Karpas-422 (cell line): ENCODE data around the gene MAPK7. TPM values are rescaled to one million over a fixed set of nuclear protein-coding genes. Genes with fewer than 3 reads are reported as not detected.

Experiments used
- DNase-seq: peaks from one replicate; pipeline ENCODE4 v3.0.0-alpha.2; 2015
- H2AFZ ChIP-seq: fragments of 200-600 bp; sonication (generic); 2 replicates; pipeline ENCODE4 v1.6.1; 2014; ENCODE audit warnings: antibody characterized with exemption, low read length, mixed read lengths
- H3K27ac ChIP-seq: fragments of 200-600 bp; sonication (generic); 2 replicates; pipeline ENCODE4 v1.5.1; 2014; ENCODE audit warnings: mild to moderate bottlenecking, low read length, moderate library complexity
- H3K27me3 ChIP-seq: fragments of 200-600 bp; sonication (generic); 2 replicates; pipeline ENCODE4 v1.6.1; 2014; ENCODE audit warnings: low read length, mixed read lengths
- H3K36me3 ChIP-seq: fragments of 200-600 bp; sonication (generic); 2 replicates; pipeline ENCODE4 v1.6.1; 2014; ENCODE audit warnings: low read length, mixed read lengths; ENCODE audit not compliant: insufficient read depth
- H3K4me1 ChIP-seq: fragments of 200-600 bp; sonication (generic); 2 replicates; pipeline ENCODE4 v1.6.1; 2014; ENCODE audit warnings: mild to moderate bottlenecking, low read length, mixed read lengths
- H3K4me2 ChIP-seq: fragments of 200-600 bp; sonication (generic); 2 replicates; pipeline ENCODE4 v1.6.1; 2014; ENCODE audit warnings: low read length, low read depth, mild to moderate bottlenecking; ENCODE audit not compliant: poor library complexity, severe bottlenecking
- H3K4me3 ChIP-seq: fragments of 200-600 bp; sonication (generic); 2 replicates; pipeline ENCODE4 v1.5.1; 2014; ENCODE audit warnings: mild to moderate bottlenecking, antibody characterized with exemption, low read length, mixed read lengths
- H3K79me2 ChIP-seq: fragments of 200-600 bp; sonication (generic); 2 replicates; pipeline ENCODE4 v1.6.1; 2014; ENCODE audit warnings: mild to moderate bottlenecking, low read length, mixed read lengths
- H3K9ac ChIP-seq: fragments of 200-600 bp; sonication (generic); 2 replicates; pipeline ENCODE4 v1.6.0; 2014; ENCODE audit warnings: low read length
- H3K9me2 ChIP-seq: fragments of 200-600 bp; sonication (generic), shearing (Covaris generic); replicated peaks from 2 replicates; pipeline ENCODE4 v1.6.0; 2014; ENCODE audit warnings: mild to moderate bottlenecking, low read length, moderate library complexity; ENCODE audit not compliant: insufficient read depth
- H3K9me3 ChIP-seq: fragments of 300-700, 200-600 bp; sonication (generic); 2 replicates; pipeline ENCODE4 v1.6.1; 2014; ENCODE audit warnings: low read length, mixed read lengths
- H4K20me1 ChIP-seq: fragments of 200-600 bp; sonication (generic); 2 replicates; pipeline ENCODE4 v1.6.1; 2014; ENCODE audit warnings: mild to moderate bottlenecking, antibody characterized with exemption, low read length, low read depth; ENCODE audit not compliant: insufficient read depth
- total RNA-seq: library from RNA; depleted of rRNA; stranded (reverse); fragments of >200 nt; shearing (Covaris generic); gene quantifications from 2 replicates; pipeline ENCODE4 v1.2.3, GENCODE V29; 2014; ENCODE audit warnings: low replicate concordance

The MAPK7 gene
- total RNA-seq, 1 experiment from 2014 or later, result 4.1 TPM

DNA sequence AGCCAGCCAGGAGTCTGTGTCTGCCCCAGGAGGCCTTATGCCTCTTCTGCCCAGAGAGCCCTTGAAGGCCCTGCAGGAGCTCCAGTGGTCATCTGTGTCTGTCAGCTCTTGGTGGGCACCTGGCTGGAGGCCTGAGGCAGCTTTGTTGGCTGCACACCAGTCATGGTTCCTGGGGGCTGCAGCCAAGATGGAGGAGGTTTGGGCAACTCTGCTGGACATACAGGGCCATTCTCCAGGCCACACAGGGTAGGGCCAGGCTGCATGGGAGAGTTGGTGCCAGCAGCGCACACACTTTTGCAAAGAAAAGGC is 45.2 kb upstream of the MAPK7 start:
- H3K9me3 ChIP-seq, result no peaks in the 10 kb centered on the region
- H3K36me3 ChIP-seq, result no peaks in the 10 kb centered on the region
- DNase-seq, result no peak
- no peaks in the 10 kb centered on the region for H3K4me1 ChIP-seq
- no peak overlapping the region for H3K4me2 ChIP-seq
- no peak overlapping the region for H2AFZ ChIP-seq
- H3K9ac ChIP-seq, result no peak overlapping the region
- H3K27ac ChIP-seq, result no peak overlapping the region
- no peak overlapping the region for H3K4me3 ChIP-seq
- H3K79me2 ChIP-seq, result no peaks in the 10 kb centered on the region
- no peaks in the 10 kb centered on the region for H3K9me2 ChIP-seq
- no peaks in the 10 kb centered on the region for H3K27me3 ChIP-seq
- H4K20me1 ChIP-seq, result no peaks in the 10 kb centered on the region

DNA sequence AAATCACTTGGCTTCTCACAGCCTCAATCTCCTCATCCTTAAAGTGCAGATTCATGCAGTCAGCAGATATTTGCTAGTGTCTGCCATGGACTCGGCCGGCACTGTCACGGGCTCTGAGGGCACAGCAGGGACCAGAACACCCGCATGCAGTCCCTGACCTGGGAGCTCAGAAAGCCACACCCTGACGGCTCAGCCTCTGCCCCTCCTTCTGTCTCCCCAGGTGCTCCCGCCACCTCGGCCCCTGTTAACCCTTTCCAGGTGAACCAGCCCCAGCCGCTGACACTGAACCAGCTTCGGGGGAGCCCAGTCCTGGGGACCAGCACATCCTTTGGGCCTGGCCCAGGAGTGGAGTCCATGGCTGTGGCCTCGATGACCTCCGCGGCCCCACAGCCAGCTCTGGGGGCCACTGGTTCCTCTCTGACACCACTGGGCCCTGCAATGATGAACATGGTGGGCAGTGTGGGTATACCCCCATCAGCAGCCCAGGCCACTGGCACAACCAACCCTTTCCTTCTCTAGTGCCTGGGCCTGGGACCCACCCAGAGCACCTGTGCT is 44.5 kb upstream of the MAPK7 start:
- Histone ChIP-seq H4K20me1 (no peaks in the 10 kb centered on the region), H3K4me1 (no peaks in the 10 kb centered on the region), H3K27me3 (no peaks in the 10 kb centered on the region), H3K4me2 (no peak overlapping the region), H2AFZ (no peak overlapping the region), H3K27ac (no peak overlapping the region), H3K36me3 (no peaks in the 10 kb centered on the region), H3K9ac (no peak overlapping the region), H3K4me3 (no peak overlapping the region), H3K79me2 (no peaks in the 10 kb centered on the region), H3K9me2 (no peaks in the 10 kb centered on the region), H3K9me3 (no peaks in the 10 kb centered on the region)
- DNase-seq, result no peak

GRCh38 chr17:19334331-19334730 is 44.0 kb upstream of the MAPK7 start:
- DNase-seq, result no peak
- H3K9ac ChIP-seq, result no peak overlapping the region

GRCh38 chr17:19335951-19336631 is 42.2 kb upstream of the MAPK7 start:
- Histone ChIP-seq H3K4me2 (no peak overlapping the region), H3K4me1 (no peaks in the 10 kb centered on the region), H2AFZ (no peak overlapping the region), H3K9ac (no peak overlapping the region), H3K27me3 (no peaks in the 10 kb centered on the region), H3K27ac (no peak overlapping the region), H3K9me3 (no peaks in the 10 kb centered on the region), H3K9me2 (no peaks in the 10 kb centered on the region), H3K79me2 (no peaks in the 10 kb centered on the region), H3K4me3 (no peak overlapping the region), H4K20me1 (no peaks in the 10 kb centered on the region), H3K36me3 (no peaks in the 10 kb centered on the region)
- DNase-seq, result no peak

More at GRCh38 chr17:19334331-19334730, 44.0 kb upstream of the MAPK7 start:
- no peaks in the 10 kb centered on the region for H3K9me3 ChIP-seq
- no peak overlapping the region for H3K27ac ChIP-seq
- H3K9me2 ChIP-seq, result no peaks in the 10 kb centered on the region
- H3K79me2 ChIP-seq, result no peaks in the 10 kb centered on the region
- no peaks in the 10 kb centered on the region for H4K20me1 ChIP-seq
- H3K4me3 ChIP-seq, result no peak overlapping the region
- no peak overlapping the region for H3K4me2 ChIP-seq
- H3K27me3 ChIP-seq, result no peaks in the 10 kb centered on the region
- H3K4me1 ChIP-seq, result no peaks in the 10 kb centered on the region
- no peak overlapping the region for H2AFZ ChIP-seq
- no peaks in the 10 kb centered on the region for H3K36me3 ChIP-seq

DNA sequence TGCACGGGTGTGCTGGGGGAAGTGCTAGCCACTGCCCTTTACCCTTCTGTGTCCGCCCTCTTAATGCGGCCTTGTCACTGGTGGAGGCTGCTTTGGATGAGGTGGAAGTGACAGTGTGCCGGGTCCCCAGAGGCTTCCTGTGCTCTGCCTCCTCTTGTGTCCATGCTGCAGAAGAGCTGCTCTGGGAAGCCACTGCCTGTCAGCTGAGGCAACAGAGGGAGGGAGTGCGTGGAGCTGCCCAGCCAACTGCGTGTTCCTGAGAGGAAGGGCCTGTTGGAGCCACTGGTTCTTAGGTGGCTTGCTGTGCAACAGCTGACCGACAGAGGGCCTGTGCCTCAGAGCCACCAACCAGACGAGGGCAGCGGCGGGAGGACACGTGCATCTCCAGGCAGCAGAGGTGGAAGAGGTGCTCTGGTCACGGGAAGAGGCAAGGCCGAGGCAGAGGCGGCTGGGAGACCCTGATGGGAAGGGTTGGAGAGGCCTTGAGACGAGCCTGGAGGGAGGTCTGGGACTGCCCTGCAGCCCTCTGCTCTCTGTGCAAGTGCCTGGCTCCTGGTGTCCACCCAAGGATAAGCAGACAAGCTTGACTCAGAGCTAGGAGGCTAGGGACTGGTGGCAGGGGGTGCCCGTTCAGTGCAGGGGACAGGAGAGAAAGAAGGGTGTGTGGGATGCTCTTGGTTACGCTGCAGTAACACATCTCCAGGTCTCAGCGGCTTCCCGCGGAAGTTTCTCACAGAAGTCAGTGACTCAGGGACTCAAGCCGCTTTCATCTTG is 41.2 kb upstream of the MAPK7 start:
- Histone ChIP-seq H3K4me1 (no peaks in the 10 kb centered on the region), H2AFZ (no peak overlapping the region), H3K9ac (no peak overlapping the region), H3K4me2 (no peak overlapping the region), H3K9me2 (no peaks in the 10 kb centered on the region), H3K79me2 (no peaks in the 10 kb centered on the region), H3K36me3 (no peaks in the 10 kb centered on the region), H3K4me3 (no peak overlapping the region), H3K9me3 (no peaks in the 10 kb centered on the region), H4K20me1 (no peaks in the 10 kb centered on the region), H3K27ac (no peak overlapping the region), H3K27me3 (no peaks in the 10 kb centered on the region)
- DNase-seq, result no peak

DNA sequence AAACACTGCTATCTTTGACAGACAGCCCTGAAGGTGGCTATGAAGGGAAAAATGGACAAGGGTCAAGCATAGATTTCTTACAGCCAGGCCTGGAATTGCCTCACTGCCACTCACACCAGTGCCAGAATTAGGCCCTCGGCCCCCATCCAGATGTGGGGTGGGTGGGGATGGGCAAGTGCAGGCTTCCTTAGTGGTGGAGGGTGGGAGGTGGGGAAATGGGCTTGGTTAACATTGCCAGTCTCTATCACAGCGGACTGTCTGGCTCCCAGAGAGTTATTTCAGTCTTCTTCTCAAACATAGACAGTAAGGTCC is 40.6 kb upstream of the MAPK7 start:
- H3K9ac ChIP-seq, result no peak overlapping the region
- H3K4me1 ChIP-seq, result no peaks in the 10 kb centered on the region
- no peak overlapping the region for H3K27ac ChIP-seq
- H3K79me2 ChIP-seq, result no peaks in the 10 kb centered on the region
- no peak overlapping the region for H2AFZ ChIP-seq
- no peak overlapping the region for H3K4me2 ChIP-seq
- H3K9me3 ChIP-seq, result no peaks in the 10 kb centered on the region
- no peaks in the 10 kb centered on the region for H3K27me3 ChIP-seq
- H3K4me3 ChIP-seq, result no peak overlapping the region
- no peaks in the 10 kb centered on the region for H4K20me1 ChIP-seq
- no peaks in the 10 kb centered on the region for H3K36me3 ChIP-seq
- H3K9me2 ChIP-seq, result no peaks in the 10 kb centered on the region
- DNase-seq, result no peak

DNA sequence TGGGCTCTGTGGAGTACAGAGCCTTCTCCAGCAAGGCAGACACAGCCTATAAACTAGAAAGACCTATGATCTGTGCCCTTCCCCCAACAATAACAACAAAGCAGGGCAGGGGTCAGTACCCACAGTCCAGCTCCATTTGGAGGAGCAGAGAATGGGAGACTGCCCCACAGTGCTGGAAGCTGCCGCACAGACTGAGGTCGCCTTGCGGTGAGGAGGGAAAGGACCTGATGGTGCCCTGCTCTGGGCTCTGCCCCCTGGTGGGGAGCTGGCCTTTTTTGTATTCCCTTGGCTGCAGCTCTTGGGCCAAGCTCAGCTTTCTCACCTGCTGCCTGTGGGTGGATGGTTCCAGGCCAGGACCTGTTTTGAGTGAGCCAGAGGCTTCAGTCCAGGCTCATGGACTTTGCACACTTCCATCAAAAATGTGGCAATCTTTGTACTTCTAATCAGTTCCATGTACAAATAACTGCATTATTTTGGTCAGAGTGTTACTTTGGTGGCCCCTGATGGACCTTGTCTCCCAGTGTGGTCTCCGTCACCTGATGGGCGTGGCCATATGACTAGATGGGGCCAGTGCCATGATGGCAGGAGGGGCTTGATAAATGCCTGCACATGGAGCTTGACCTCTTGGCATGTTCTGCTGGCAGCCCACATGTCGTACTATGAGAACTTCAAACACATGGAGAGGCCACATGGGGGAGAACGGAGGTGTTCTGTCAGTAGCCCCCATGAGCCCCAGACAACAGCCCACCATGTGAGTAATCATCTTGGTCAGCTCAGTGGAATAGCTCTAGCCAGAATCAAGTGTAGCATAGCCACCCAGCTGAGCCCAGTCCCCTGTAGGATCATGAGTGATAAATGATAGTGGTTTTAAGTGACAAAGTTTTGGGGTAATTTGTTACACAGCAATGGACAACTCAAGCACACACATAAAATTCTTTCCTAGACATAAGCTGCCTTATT is 40.0 kb upstream of the MAPK7 start:
- Histone ChIP-seq H3K4me1 (no peaks in the 10 kb centered on the region), H2AFZ (no peak overlapping the region), H3K9me3 (no peaks in the 10 kb centered on the region), H3K36me3 (no peaks in the 10 kb centered on the region), H4K20me1 (no peaks in the 10 kb centered on the region), H3K79me2 (no peaks in the 10 kb centered on the region), H3K9ac (no peak overlapping the region), H3K9me2 (no peaks in the 10 kb centered on the region), H3K27me3 (no peaks in the 10 kb centered on the region), H3K4me2 (no peak overlapping the region), H3K4me3 (no peak overlapping the region), H3K27ac (no peak overlapping the region)
- peak; percentile 88 for DNase-seq

- no peak overlapping the region for H3K9ac ChIP-seq
- H3K9me3 ChIP-seq, result no peaks in the 10 kb centered on the region
- no peak overlapping the region for H3K4me2 ChIP-seq
- no peaks in the 10 kb centered on the region for H3K36me3 ChIP-seq
- H2AFZ ChIP-seq, result no peak overlapping the region
- H3K4me3 ChIP-seq, result no peak overlapping the region
- no peaks in the 10 kb centered on the region for H3K27me3 ChIP-seq
- H3K9me2 ChIP-seq, result no peaks in the 10 kb centered on the region
- no peak for DNase-seq
- no peaks in the 10 kb centered on the region for H3K79me2 ChIP-seq
- no peaks in the 10 kb centered on the region for H3K4me1 ChIP-seq
- no peaks in the 10 kb centered on the region for H4K20me1 ChIP-seq
- H3K27ac ChIP-seq, result no peak overlapping the region
Observed at GRCh38 chr17:19339341-19339815, 38.9 kb upstream of the MAPK7 start.
